Activated T-cell treated with anti-CD3 and anti-CD28 coated beads, Interleukin-2, amount 50 U/mL, for 48 hours (primary cell): ENCODE data around the gene MORN1.

Source experiments
- DNase-seq, 2 experiments: peaks; one replicate each; pipeline ENCODE4 v3.0.0-alpha.2; 2020

MORN1 gene

GRCh38 chr1:2372551-2373490, 18.5 kb downstream of the MORN1 start:
- no peak for DNase-seq

GRCh38 chr1:2368053-2368744, 23.2 kb downstream of the MORN1 start:
- no peak for DNase-seq

GRCh38 chr1:2363847-2364513, 27.4 kb downstream of the MORN1 start:
- DNase-seq = no peak

GRCh38 chr1:2360588-2361364, 30.6 kb downstream of the MORN1 start:
- DNase-seq = no peak

GRCh38 chr1:2358651-2359640, 32.4 kb downstream of the MORN1 start:
- DNase-seq = no peak

GRCh38 chr1:2358072-2358471, 33.3 kb downstream of the MORN1 start:
- DNase-seq = no peak

GRCh38 chr1:2356911-2357845, 34.2 kb downstream of the MORN1 start:
- no peak for DNase-seq

GRCh38 chr1:2356401-2356800, 35.0 kb downstream of the MORN1 start:
- DNase-seq = no peak

GRCh38 chr1:2355373-2356261, 35.7 kb downstream of the MORN1 start:
- no peak for DNase-seq

GRCh38 chr1:2354511-2355372, 36.6 kb downstream of the MORN1 start:
- DNase-seq = no peak

- DNase-seq = no peak
Observed at GRCh38 chr1:2353551-2354438, 37.6 kb downstream of the MORN1 start.

- no peak for DNase-seq
Observed at GRCh38 chr1:2352897-2353550, 38.3 kb downstream of the MORN1 start.

- no peak for DNase-seq
Observed at GRCh38 chr1:2352341-2352896, 38.9 kb downstream of the MORN1 start.

- DNase-seq = no peak
Observed at GRCh38 chr1:2351723-2352122, 39.6 kb downstream of the MORN1 start.

GRCh38 chr1:2350911-2351655, 40.3 kb downstream of the MORN1 start:
- no peak for DNase-seq
